Left forelimb (tissue), 1 donor: ENCODE measurements around the gene GNGT2.

Experiments used
- DNase-seq: peaks from one replicate; pipeline ENCODE4 v3.0.0-alpha.2; 2018; ENCODE audit warnings: low spot score

GNGT2 gene

DNA sequence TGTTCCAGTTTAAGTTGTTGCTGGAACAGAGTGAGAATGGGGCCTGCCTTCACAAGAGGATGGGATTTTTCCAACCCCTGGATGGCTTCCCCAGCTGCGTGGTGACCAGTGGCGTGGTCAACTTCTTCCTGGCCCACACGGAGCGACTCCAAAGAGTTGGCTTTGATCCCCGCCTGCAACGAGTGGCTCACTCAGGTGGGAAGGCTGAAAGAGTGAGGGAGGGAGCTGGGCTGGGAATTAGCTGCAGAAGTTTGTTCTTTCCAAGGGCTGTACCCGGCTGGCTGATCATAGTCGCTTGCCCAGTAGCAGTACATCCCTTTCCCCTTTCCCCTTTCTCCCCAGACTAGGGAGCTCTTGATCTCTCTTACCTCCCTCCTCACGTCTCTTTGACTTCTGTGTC is 41.7 kb downstream of the GNGT2 start:
- no peak for DNase-seq

DNA sequence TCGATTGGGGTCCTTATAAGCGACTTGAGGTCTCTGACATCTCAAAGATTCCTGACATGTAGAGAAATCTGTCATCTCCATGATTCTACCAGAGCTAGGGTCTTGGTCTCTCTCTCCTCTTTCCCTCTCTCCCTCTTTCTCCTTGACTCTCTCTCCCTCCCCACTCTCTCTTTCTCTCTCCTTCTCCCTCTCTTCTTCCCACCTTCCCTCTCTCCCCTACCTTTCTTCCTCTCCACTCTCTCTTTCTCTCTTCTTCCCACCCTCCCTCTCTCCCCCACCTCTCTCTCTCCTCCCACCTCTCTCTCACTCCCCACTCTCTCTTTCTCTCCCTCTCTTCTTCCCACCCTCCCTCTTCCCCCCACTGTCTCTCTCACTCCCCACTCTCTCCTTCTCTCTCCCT is 45.2 kb downstream of the GNGT2 start:
- DNase-seq = no peak

DNA sequence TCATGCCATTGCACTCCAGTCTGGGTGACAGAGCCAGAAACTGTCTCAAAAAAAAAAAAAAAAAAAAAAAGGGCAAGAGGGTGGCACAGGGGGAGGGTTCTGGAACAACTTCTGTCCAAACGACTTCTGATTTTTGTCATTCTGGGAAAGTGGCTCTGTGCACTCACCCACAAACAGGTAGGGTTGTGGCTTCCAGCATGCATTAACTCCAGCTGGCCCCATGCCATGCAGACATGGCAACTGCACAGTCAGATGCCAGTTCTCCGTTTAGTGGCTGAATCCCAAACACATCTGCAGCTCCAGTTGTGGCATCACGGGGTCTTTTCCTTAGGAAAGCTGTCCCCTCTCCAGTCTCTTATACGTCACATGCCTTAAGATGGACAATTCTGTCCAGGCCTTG is 47.5 kb downstream of the GNGT2 start:
- no peak for DNase-seq

DNA sequence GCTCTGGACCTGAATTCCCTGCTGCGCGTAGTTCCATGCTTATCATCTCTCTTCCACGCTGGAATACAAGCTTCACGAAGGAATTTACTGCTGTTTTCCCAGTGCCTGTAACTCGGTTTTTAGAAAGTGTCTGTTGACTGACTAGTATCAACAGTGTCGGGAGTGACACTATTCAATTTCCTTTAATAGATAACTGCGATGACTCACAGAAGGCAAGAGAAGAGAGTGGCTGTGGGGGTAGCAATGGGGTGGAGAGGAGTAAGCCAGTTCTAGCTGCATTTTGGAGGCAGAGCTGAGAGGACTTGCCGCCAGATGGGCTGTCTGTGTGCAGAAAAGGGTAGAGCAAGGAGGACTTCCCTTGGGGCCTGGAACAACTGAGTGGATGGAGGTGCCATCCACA is 52.6 kb downstream of the GNGT2 start:
- no peak for DNase-seq

DNA sequence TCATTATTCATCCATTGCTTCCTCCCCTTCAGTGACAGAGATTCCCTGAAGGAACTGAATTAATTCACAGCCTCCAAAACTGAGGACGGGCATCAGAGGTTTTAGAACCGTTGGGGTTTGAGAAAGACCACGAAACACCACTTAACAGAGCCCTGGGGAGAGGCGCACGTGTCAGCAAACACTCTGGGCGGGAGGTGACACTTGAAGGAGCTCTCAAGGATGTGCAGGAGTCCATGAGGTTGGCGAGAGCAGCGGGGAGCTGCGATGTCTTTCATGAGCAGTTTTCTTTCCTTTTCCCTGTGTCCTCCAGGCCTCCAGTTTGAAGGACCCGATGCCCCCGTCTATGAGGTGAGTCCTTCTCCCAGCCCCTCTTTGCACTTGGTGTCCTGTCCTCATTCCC is 54.1 kb downstream of the GNGT2 start:
- DNase-seq = no peak
